ENCODE results near the gene RECQL5. TPM values are rescaled to one million over a fixed set of nuclear protein-coding genes. Genes with fewer than 3 reads are reported as not detected.

RECQL5 gene
- polyA plus RNA-seq, 1 donor from 2014 or later = 9.6 TPM

GRCh38 chr17:75637143-75637538, 29.8 kb downstream of the RECQL5 start:
- no peaks in the 10 kb centered on the region for H3K36me3 ChIP-seq (ENCODE audit: insufficient read depth, low read length)
- no peaks in the 10 kb centered on the region for H3K9me3 ChIP-seq (ENCODE audit: low read length)
- H3K9me2 ChIP-seq (ENCODE audit: insufficient read depth, low read length) = no peaks in the 10 kb centered on the region
- no peak overlapping the region for H2AFZ ChIP-seq (ENCODE audit: low read depth, low read length)
- H3K79me2 ChIP-seq (replicated peaks; ENCODE audit: insufficient read depth, low read length) = no peaks in the 10 kb centered on the region
- TF ChIP-seq, protein P1, sequence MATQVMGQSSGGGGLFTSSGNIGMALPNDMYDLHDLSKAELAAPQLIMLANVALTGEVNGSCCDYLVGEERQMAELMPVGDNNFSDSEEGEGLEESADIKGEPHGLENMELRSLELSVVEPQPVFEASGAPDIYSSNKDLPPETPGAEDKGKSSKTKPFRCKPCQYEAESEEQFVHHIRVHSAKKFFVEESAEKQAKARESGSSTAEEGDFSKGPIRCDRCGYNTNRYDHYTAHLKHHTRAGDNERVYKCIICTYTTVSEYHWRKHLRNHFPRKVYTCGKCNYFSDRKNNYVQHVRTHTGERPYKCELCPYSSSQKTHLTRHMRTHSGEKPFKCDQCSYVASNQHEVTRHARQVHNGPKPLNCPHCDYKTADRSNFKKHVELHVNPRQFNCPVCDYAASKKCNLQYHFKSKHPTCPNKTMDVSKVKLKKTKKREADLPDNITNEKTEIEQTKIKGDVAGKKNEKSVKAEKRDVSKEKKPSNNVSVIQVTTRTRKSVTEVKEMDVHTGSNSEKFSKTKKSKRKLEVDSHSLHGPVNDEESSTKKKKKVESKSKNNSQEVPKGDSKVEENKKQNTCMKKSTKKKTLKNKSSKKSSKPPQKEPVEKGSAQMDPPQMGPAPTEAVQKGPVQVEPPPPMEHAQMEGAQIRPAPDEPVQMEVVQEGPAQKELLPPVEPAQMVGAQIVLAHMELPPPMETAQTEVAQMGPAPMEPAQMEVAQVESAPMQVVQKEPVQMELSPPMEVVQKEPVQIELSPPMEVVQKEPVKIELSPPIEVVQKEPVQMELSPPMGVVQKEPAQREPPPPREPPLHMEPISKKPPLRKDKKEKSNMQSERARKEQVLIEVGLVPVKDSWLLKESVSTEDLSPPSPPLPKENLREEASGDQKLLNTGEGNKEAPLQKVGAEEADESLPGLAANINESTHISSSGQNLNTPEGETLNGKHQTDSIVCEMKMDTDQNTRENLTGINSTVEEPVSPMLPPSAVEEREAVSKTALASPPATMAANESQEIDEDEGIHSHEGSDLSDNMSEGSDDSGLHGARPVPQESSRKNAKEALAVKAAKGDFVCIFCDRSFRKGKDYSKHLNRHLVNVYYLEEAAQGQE (IDR thresholded peaks at IDR 0.05; ENCODE audit: borderline replicate concordance) = no peak
- TF ChIP-seq CTCF (IDR thresholded peaks at IDR 0.05; ENCODE audit: poor library complexity, severe bottlenecking) = no peak
- TF ChIP-seq POLR2AphosphoS5 (IDR thresholded peaks at IDR 0.05) = no peak
- TF ChIP-seq TAF1 (IDR thresholded peaks at IDR 0.05; ENCODE audit: low read depth) = no peak
- no peak for TF ChIP-seq EP300 (conservative IDR thresholded peaks at IDR 0.05; ENCODE audit: poor library complexity, severe bottlenecking)
- no peak for TF ChIP-seq EZH2 (IDR thresholded peaks at IDR 0.05; ENCODE audit: borderline replicate concordance, insufficient read depth, low read length, poor library complexity, severe bottlenecking)
- TF ChIP-seq MXI1 (conservative IDR thresholded peaks at IDR 0.05; ENCODE audit: poor library complexity, severe bottlenecking) = no peak
- H3F3A ChIP-seq (ENCODE audit: insufficient read depth, low read length, poor library complexity, severe bottlenecking) = no peaks in the 10 kb centered on the region
- no peak overlapping the region for H3K9ac ChIP-seq (ENCODE audit: low read length)
- no peaks in the 10 kb centered on the region for H3K27me3 ChIP-seq (ENCODE audit: insufficient read depth, low read depth, low read length)
- H4K20me1 ChIP-seq (ENCODE audit: insufficient read depth) = no peaks in the 10 kb centered on the region
- no peak overlapping the region for H3K4me2 ChIP-seq (ENCODE audit: low read length)
- no peak overlapping the region for H3K27ac ChIP-seq (ENCODE audit: low read length)
- H3K4me3 ChIP-seq (ENCODE audit: low read length) = no peak overlapping the region

- H3K9ac ChIP-seq (ENCODE audit: low read length) = no peak overlapping the region
- no peak overlapping the region for H3K27ac ChIP-seq (ENCODE audit: low read length)
- H3K4me3 ChIP-seq (ENCODE audit: low read length) = no peak overlapping the region
- no peaks in the 10 kb centered on the region for H3K36me3 ChIP-seq (ENCODE audit: insufficient read depth, low read length)
- H4K20me1 ChIP-seq (ENCODE audit: insufficient read depth) = no peaks in the 10 kb centered on the region
- H3K9me2 ChIP-seq (ENCODE audit: insufficient read depth, low read length) = no peaks in the 10 kb centered on the region
- no peaks in the 10 kb centered on the region for H3K9me3 ChIP-seq (ENCODE audit: low read length)
- TF ChIP-seq RAD21 (conservative IDR thresholded peaks at IDR 0.05) (no peak), TAF1 (IDR thresholded peaks at IDR 0.05; ENCODE audit: low read depth) (no peak), POLR2AphosphoS5 (IDR thresholded peaks at IDR 0.05) (no peak), EZH2 (IDR thresholded peaks at IDR 0.05; ENCODE audit: borderline replicate concordance, insufficient read depth, low read length, poor library complexity, severe bottlenecking) (no peak), CTCF (IDR thresholded peaks at IDR 0.05; ENCODE audit: poor library complexity, severe bottlenecking) (no peak), MXI1 (conservative IDR thresholded peaks at IDR 0.05; ENCODE audit: poor library complexity, severe bottlenecking) (no peak), EP300 (conservative IDR thresholded peaks at IDR 0.05; ENCODE audit: poor library complexity, severe bottlenecking) (no peak), SMC3 (conservative IDR thresholded peaks at IDR 0.05; ENCODE audit: poor library complexity) (no peak)
- TF ChIP-seq, protein P1 (IDR thresholded peaks at IDR 0.05; ENCODE audit: borderline replicate concordance) = no peak
- no peaks in the 10 kb centered on the region for H3K79me2 ChIP-seq (replicated peaks; ENCODE audit: insufficient read depth, low read length)
- H3K4me2 ChIP-seq (ENCODE audit: low read length) = no peak overlapping the region
- no peaks in the 10 kb centered on the region for H3K27me3 ChIP-seq (ENCODE audit: insufficient read depth, low read depth, low read length)
- H3F3A ChIP-seq (ENCODE audit: insufficient read depth, low read length, poor library complexity, severe bottlenecking) = no peaks in the 10 kb centered on the region
- H2AFZ ChIP-seq (ENCODE audit: low read depth, low read length) = no peak overlapping the region
These were observed 30.4 kb downstream of the RECQL5 start for GRCh38 chr17:75636381-75637142.

Data from neural cell (in vitro differentiated cells).